GM19328 (cell line): ENCODE data around the gene PXK.

Source experiments
- ATAC-seq: cut with Tn5 transposase; IDR thresholded peaks from one replicate; pipeline ENCODE4 v1.9.1; 2021; ENCODE audit warnings: mild to moderate bottlenecking, moderate library complexity; ENCODE audit not compliant: unreplicated experiment

The PXK gene

DNA sequence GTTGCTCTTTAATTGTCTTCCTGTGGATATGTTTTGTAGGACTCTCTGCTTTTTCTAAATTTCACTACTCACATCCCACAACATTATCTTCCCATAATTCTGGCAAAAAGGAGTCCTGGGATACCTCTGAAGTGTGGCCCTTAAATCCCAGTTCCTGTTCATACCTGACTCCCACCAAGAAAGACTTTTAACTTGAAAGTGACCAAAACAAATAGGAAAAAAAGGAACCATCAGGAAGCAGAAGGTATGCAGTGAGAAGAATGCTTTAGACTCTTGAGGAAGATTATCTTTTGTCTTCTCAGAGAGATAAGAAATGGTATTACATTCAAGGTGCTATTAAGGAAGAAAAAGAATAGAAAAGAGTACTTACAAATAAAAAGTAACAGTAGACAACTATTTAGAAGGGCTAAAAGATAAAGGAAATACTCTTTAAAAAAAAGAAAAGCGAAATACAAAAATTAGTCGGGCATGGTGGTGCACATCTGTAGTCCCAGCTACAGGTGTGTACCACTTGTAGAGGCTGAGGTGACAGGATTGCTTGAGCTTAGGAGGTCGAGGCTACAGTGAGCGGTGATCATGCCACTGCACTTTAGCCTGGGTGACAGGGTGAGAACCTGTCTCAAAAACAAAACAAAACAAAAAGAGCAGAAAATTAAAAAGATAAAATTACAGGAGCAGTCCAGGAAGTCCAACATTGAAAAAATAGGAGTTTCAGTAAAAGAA lies 46.8 kb downstream of the PXK start:
- no peak for ATAC-seq

DNA sequence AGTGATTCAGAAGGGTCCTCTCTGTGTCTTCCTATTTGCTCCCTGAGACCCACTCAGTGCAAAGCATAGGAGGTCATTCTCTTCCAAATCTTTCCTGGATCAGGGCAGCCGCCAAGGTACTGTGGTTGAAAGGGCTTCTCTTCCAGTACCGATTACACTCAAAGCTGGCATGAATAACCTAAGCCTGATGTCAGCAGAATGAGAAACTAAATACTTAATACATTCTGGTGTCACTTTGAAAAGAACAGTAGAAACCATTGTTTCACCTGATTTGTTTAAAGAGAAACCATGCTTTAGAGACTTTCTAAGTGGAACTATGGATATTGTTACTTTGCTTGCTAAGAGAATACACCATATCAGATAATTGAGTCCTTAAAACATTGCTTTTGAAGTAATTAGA lies 50.8 kb downstream of the PXK start:
- ATAC-seq: no peak

DNA sequence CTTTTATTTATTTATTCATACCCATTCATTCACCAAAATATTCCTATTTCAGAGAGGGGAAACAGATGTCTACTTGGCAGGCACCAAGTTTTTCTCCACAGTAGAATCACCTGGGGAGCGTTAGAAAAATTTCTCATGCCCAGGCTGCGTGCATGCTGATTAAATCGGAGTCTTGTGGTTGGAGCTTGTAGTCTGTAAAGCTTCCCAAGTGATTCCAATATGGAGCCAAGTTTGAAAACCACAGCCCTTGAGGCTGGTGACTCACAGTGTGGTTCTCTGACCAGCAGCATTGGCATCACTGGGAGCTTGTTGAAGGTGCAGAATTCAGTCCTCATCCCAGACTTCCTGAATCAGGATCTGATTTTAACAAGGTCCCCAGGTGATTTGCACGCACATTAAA lies 51.2 kb downstream of the PXK start:
- ATAC-seq: no peak

DNA sequence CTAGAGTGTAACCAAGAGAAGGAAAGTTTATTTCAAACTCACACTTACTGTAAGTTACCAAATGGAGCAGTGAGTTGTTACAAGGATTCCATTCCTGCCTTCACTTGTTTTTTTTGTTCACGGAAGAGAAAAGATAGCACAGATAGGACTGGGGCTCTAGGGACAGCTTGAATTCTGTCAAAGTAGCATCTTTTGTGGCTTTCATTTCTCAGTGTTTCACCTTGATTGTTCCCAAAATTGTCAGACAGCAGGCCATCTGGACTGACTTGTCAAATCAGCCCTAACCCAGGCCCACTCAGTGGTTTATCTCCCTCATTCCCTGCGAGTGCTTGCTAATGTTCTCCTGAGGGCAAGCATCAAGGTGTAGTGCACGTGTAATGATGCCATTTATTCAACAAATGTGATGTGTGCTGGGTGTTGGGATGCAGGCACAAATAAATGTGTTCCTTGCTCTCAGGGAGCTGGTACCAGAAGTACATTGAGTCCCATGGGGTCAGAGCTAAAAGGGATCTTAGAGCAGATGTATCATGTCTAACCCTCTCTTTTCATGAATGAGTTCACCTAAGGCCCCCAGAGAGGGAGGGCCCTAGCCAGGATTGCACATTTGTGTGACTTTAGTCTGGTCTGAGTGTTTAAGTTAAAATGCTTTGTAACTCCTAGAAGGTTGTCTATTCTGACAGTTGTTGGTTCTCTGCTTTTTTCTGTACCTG lies 51.8 kb downstream of the PXK start:
- ATAC-seq: no peak

DNA sequence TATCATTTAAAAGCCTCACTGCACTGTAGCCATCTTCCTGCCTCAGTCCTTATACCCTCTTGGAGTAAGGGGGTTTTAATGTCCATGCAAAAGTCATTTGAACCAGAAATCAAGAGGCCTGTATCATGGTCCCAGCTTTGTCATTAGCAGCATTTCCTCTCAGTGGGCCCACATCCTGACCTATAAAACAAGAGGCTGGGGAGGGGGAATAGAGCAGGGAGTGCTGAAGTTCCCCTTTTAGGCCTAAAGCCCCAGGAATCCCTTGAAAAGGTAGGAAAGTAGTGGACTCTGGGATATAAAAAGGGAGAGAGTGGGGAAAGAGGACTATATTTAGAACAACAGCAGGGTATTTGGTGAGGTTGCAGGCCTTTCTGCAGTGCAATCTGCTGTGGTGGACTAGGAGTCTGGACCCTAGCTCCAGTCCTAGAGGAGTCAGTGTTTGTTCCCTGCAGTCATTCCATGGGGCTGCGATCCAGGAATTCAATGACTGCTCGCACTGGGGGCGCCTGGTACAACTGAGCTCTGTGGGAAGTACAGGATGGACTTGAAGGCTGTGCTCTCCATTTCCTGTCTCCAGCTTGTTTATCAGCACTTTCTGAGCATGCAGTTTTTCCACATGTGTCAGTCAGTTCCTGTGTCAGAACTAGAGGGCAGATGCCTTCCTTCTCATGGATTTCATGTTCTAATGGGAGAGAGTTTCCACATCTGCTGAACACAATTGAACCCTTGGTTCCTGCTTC lies 54.1 kb downstream of the PXK start:
- ATAC-seq: no peak

DNA sequence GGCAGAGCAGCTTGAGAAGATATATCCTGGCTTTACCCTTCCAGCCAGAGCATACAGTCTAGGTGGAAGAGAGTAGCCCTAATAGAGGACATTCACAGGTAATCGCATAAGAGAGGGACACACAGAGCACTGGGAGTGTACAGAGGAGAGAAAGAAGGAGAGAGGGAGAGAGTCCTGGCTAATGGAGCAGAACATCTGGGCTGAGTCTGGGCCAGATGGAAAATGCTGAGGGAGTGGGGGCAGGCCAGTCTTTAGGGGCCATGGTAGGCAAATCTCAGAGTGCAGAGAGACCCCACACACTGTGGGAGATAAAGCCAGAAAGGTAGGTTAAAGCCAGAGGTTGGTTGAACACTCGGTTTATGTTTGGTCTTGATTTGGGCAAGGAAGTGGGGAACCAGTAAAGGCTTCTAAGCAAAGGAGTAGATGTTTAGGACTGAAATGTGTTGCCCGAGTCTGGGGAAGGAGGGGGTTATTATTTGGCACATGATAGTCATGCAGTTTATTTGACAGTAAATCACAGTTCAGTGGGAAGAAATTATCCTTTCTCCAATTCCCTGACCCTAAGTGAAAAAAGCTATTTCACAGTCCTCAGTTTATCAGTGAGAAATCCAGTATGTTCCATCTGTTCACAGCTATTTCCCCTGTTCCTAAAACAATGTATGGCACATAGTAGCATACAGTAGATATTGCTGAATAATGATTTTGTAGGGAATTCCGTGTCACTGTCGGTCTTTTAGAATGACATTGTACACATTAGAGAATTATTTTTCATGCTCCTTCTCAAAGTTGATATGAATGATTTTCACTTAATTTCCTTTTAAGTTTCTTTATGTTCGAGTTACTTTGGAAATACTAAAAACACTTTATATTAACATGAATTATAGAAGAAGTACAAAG lies 55.2 kb downstream of the PXK start:
- no peak for ATAC-seq

DNA sequence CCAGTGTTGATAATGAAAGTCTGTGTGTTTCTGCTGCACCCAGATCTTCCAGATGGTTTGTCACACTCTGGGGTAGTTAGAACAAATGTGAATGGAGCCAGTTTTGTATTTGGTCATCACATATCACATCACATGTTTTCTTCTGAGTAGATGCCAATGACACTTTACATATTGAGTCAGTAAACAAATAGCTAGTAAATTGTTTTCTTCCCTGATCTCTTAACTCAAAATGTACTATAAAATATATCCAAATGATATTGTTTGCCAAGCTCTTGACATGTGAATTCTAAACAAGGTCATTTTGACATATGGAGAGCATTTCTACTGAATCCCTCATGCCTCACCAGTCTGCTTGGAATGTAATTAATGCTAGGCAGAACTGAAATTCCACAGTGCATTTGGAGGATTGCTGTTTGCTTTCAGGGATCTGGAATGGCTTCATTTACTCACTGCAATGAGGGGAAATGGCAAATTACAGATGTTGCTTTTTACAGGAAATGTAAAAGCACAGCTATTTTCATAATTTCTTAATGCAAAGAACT lies 55.9 kb downstream of the PXK start:
- no peak for ATAC-seq

DNA sequence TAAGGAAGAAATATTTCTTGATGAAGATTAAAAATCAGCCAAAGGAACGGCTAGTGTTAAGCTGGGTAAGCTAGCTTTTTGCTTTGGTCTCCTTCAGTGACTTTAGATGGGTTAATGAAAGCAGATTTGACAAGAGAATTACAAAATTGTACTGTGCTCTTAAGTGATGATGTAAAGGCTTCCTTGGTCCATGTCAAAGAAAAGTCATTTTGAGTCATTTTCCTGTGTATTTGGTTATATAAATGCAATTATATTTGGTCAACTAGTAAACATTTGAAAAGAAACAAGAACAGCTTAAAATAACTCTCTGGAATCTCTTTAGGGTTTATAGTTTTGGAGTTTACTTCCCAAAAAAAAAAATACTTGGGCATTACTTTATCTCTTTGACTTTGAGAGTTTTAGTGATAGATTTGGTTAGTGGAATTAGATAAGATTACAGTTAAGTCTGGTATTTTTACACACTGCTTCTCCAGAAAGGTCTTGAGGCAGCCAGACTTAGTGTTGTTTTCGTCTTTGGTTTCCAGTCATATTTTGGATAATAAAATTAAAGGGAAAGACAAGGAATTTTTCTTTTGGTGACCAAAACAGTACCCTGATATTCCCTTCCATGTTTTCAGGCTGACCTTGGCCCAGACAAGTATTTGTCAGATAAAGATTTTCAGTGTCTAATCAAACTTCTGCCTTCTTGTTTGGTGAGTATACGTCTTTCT lies 58.6 kb downstream of the PXK start:
- no peak for ATAC-seq

DNA sequence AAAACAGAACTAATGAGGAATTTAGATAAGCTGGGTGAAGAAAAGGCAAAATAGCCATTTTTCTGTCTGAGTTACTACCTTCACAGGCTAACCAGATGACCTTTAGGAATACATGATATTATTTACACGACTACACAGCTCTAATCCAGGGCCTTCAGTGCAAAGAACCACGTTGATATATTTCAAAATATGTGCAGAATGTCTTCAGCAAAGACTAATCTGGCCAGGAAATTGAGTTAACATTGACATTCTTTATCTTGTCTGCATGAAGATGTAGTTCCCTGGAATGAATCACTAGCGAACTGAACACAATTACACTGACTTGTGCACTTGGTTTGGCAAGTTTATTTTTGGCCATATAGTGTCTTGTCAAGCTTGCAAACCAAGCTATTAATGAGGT lies 59.5 kb downstream of the PXK start:
- ATAC-seq: no peak

DNA sequence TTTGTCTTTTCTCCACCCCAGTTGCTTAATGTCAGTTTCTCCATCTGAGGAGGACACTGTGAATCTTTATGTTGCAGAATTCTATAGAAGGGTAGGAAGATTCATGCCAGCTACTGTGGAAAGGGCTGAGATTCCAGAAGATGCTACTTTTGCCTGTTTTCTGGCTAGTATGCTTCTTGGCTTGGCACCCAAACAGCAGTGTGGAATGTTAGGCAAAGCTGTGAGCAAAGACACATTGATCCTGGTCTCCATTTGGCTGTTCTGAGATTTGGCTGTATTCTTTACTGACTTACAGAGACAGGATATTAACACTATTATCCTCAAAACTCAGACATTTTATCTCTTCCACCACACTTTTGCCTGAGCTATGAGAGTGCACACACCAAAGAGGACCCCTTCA lies 61.6 kb downstream of the PXK start:
- ATAC-seq: no peak

DNA sequence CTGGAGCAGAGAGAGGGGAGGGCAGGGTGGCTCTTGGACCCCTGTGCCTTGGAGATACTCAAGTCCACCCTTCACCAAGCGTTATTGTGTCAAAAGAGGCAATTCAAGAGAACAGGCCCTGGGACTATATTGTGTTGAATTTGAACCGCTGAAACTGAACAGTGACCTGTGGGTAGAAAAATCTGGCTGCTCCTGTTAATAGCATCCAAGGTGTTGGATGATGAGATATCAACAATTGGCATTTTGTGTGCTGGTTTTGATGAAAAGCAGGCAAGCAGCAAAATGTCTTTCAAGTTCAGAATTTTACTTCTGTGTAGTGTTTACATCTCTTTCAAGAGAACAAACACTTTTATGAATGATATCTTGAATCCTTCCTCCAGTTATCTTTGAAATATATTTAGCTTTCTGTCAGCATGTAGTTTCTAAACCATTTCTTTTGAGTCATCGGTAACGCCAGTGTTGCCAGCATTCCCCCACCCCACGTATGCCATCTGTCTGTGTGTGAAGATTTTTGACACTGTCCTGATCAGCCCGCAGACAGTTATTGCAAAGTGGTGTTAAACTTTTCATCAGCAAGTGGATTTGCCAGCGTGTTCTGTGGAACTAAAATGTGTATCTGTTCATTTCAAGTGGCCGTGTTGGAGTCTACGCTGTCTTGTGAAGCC lies 66.1 kb downstream of the PXK start:
- no peak for ATAC-seq

DNA sequence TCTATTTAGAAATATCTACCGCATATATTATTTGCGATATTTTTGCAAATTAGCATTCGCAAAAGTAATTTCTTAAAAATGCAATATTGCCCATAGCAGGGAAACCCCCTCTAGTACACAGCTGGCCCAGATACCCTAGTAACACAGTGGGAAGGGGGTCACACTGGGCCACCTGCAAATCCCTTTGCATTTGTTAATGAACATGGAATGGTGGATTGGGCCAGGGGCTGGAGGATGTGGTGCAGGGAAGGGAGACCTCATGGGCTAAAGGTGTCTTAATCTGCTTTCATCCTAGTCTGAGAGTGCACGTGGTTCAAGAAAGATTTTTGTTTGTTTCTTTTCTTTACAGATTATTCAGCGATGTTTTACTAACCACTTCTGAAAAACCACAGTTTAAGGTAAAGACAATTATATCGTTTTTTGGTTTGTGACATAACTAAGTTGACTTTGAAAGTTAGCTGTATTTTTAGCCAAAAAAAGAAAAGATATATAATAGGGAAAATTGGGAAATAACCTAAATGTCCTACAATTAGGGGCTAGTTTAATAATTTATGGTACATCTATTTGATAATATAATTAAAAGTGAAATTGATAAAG lies 70.9 kb downstream of the PXK start:
- no peak for ATAC-seq

DNA sequence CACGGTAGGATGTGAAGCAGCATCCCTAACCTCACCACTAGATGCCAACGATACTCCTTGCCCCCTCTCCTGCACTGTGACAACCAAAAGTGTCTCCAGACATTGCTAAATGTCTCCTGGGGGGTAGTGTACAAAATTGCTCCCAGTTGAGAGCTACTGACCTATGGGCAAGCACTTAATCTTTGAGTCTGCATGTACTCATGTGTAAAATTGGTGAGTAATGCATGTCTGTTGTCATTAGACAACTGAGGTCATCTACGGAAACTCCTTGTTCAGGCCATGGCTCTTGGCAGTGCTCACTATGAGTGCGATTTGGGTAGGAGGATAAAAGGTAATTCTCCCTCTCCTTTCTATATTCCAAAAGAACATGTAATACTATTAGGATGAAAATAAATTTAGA lies 71.7 kb downstream of the PXK start:
- ATAC-seq: no peak

DNA sequence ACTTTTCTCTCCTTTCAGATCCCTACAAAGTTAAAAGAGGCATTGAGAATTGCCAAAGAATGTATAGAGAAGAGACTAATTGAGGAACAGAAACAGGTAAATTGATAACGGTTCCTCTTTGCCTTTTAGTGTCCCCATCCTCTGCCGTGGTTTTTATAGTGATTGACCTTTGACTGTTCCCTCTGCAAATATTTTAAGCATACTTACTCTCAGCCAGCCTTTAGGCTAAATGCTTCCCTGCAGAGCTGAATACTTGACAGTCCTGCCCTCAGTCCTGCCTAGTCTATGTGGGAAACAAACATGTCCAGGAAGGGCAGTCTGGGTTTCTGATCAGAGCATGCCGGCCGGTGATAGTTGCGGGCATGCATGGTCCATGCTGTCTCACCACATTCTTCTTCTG lies 76.2 kb downstream of the PXK start:
- no peak for ATAC-seq

DNA sequence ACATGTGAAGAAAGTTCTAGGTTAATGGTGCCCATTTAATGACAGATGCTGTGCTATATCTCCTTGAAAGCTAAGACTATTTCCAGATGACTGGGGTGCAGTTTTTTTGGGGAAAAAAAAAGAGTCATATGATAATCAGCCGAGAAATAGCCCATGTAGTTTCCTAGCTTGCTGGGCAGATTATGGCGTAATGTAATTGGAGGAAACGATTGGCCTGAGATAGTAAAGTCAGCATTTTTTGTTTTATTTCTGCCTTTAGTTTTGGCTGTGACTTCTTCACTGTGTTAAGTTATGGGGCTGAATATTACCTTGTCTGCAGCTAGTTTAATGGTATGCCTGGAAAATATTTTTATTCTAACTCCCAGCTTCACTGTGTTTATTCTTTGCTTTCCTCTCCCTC lies 77.0 kb downstream of the PXK start:
- ATAC-seq: no peak

DNA sequence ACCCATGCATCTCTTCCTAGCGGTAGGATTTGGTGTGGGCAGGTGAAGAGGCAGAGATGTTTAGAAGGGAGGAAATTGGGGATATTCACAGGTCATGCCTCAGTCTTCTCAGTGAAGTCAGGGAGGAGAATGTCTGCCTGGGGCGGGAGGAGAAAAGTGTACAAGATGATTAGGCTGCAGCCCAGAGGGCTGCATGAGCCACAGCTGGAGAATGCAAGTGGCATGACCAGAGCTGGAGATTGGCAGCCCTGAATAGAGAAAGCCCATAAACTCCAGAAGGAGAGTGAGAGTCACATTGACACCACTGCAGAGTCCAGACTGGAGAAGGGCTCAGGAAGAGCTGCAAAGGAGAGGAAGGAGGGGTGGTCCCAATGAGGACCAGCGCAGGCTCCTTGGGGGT lies 78.3 kb downstream of the PXK start:
- no peak for ATAC-seq

DNA sequence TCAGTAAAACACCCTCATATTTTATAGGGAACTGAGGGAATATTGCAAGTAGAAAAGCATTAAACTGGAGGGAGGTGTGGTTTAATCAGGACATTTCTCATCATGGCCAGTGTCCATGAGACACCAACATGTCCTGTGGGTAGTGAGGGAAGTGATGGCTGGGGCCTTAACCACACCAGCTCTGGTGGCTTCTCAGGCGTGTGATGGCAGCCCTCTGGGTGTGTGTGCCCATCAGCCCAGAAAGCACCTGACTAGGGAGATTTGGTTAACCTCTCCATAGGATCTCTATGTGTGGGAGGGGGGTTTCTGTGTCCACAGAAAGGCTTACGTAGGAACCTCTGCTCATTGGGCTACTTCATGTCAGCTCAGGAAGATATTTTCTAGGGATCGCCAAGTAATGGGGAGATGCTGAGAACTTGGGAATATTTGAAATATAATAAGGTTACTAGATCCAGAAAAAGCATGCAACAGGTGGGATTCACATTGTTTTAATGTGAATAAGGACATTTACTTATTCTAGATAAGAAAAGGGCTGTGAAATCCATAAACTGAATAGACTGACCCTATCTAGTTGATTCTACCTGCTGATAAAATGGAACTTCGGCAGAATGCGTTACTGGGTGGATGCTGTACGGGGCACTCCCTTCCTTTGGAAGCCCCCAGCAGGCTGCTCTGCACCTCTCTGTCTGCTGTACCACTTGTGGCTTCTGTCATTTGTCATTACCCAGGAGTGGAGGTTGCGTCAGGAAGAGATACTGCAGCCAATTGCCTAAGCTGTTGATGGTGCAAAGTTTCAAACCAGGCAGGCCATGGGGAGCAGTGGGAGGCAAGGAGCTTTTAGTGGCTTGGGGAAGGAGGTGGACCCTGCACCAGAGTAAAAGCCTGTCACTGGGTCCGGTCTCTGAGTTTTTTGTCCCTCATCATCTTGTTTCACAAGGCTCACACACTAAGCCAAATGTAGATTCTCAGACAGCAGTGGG lies 79.4 kb downstream of the PXK start:
- ATAC-seq: no peak

DNA sequence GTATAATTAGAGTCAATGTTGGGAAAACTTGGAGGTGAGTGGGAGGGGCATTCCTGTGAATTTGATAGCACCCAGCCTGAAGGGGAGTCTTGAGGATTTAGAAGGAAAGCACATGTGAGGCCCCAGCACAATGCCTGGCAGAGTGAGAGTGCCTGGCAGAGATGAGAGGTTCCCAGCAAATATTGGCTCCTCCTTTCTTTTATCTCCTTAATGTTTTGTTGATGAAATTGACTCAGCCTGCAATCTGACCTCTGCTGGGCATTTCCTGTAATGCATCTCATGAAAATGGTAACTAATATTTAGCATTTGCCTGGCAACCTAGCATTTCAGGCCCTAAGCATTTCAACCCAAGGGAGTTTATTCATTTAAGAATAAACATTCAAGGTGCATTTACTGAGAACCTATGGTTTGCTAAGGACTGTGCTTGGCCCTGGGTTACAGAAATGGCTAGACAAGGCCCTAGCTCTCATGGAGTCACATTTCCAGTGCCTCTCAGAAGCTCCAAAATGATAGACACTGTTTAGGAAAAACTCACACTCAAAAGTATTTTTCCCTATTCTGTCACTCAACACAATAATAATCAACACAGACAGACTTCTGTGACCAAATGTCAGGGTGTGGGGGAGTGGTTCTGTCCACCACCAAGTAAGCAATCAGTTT lies 82.0 kb downstream of the PXK start:
- ATAC-seq: no peak
